NCI-H1105 treated with DMSO at 0.1 percent for 48 hours (cell line): Measurements from ENCODE around the gene COL6A1.
A peak's percentile ranks its signal among the peaks of the same experiment; 100 is the strongest.

Experiments used
- DNase-seq: peaks from one replicate; lab custom pipeline; 2025; lab: John Stamatoyannopoulos, UW

The COL6A1 gene, protein sequence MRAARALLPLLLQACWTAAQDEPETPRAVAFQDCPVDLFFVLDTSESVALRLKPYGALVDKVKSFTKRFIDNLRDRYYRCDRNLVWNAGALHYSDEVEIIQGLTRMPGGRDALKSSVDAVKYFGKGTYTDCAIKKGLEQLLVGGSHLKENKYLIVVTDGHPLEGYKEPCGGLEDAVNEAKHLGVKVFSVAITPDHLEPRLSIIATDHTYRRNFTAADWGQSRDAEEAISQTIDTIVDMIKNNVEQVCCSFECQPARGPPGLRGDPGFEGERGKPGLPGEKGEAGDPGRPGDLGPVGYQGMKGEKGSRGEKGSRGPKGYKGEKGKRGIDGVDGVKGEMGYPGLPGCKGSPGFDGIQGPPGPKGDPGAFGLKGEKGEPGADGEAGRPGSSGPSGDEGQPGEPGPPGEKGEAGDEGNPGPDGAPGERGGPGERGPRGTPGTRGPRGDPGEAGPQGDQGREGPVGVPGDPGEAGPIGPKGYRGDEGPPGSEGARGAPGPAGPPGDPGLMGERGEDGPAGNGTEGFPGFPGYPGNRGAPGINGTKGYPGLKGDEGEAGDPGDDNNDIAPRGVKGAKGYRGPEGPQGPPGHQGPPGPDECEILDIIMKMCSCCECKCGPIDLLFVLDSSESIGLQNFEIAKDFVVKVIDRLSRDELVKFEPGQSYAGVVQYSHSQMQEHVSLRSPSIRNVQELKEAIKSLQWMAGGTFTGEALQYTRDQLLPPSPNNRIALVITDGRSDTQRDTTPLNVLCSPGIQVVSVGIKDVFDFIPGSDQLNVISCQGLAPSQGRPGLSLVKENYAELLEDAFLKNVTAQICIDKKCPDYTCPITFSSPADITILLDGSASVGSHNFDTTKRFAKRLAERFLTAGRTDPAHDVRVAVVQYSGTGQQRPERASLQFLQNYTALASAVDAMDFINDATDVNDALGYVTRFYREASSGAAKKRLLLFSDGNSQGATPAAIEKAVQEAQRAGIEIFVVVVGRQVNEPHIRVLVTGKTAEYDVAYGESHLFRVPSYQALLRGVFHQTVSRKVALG

GRCh38 chr21:45981151-45982091 is at the start of gene COL6A1:
Gene COL6A1, plus strand, starts transcription at chr21:45981770. Its CDS starts 81 bp downstream, at chr21:45981851.
- DNase-seq, result peak; percentile 61

- DNase-seq, result no peak
These were observed 48.6 kb upstream of the COL6A1 start for GRCh38 chr21:45932922-45933502.

GRCh38 chr21:45934085-45934484 is 47.5 kb upstream of the COL6A1 start:
- DNase-seq, result no peak

GRCh38 chr21:45934554-45934953 is 47.0 kb upstream of the COL6A1 start:
- DNase-seq, result no peak

GRCh38 chr21:45935628-45936027 is 45.9 kb upstream of the COL6A1 start:
- DNase-seq, result no peak

- DNase-seq, result no peak
These were observed 43.7 kb upstream of the COL6A1 start for GRCh38 chr21:45937721-45938452.

DNA sequence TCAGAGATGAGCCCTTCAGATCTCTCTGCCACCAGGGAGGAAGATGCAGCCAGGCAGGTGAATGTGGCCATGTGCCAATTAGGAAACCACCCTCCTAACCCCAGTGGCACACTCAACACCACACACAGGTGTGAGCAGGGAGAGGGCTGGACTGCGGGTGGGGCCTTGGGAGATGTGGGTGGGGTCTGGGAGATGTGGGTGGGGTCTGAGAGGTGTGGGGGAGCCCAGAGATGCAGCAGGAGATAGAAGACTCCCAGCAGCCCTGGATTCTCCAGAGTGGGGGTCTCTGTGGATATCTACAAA is 43.2 kb upstream of the COL6A1 start:
- DNase-seq, result no peak

GRCh38 chr21:45938811-45939520 is 42.6 kb upstream of the COL6A1 start:
- no peak for DNase-seq

GRCh38 chr21:45939521-45940045 is 42.0 kb upstream of the COL6A1 start:
- no peak for DNase-seq

GRCh38 chr21:45940091-45940490 is 41.5 kb upstream of the COL6A1 start:
- no peak for DNase-seq

DNA sequence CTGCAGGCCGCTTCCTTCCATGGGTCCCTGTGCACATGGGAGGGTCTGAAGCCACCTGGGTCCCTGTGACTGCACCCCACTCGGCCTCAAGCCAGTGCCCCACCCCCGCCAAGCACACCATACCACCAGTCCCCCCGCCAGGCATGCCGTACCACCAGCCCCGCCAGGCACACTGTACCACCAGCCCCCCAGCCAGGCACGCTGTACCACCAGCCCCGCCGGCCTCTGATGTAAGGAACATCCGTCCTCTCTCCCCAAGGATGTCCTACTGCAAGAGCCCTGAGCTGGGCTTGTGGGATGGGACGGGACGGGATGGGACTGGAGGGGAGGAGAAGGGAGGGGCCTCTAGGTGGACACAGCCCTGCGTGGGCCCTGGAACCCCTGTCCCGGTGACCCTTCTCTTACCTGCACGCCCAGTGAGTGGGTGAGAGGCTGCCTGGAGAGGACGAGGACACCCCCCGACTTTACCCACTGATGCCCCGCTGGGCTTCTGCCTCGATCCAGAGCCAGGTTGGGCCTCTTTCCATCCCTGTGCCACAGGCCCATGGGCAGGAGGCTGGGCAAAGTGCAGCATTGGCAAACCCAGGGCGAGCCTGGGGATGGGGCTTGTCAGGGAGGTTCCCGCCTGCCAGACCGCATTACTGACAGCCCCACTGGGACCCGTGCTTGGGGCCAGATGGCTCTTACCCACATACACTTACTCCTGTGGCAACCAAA is 40.8 kb upstream of the COL6A1 start:
- no peak for DNase-seq

DNA sequence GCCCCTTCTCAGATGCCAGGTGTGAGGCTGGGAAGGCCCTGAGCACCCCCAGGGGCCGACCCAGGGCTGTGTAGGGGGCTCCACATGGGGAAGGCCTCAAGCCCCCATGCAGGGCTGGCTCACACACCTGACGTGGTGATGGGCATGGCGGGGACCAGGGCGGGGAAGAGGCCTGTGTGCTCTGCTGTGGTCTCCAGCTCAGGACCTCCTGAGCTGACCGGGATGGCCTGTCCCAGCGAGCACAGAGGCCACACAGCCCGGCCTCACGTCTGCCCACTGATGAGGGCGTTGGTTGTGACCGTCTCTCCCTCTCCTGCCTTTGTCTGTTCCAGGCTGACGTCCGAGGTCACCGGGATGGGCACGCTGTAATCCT is 40.2 kb upstream of the COL6A1 start:
- DNase-seq, result no peak

DNA sequence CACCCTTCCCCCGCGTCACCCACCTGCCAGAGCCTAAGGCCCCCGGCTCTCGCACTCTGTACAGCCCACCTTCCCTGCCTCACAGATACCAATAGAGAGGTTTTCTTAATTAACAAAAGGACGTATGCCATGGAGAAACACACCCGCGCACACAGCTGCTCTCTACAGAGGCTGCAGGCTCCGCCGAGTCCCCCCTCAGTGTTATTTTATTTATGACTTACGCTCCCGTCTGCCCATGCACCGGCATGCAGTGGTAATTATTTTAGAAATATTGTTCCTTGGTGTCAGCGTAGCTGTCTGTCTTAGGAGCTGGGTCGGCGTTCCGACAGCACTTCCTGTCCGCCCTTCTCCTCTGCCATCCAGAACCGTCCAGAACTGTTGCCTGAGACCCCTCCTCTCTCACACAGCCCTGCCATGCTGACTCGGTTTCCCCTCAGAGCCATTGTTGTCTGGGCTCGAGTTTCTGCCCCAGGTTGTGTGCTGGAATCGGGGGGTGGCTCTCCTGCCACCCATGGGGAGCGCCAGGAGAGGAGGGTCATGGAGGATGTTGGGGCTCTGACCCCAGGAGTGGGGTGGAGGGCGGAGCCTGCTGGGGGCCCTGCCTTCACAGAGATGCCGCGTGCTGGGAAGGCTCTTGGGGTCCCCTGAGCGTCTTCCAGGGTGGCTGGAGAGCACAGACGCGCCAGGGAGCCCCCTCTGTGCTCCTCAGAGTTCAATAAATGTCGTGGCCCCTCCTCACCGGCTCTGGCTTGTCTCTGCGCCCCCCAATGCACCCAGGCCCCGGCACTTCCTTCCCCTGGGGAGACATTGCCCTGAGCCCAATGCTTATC is 39.6 kb upstream of the COL6A1 start:
- DNase-seq, result no peak

GRCh38 chr21:45942755-45943629 is 38.6 kb upstream of the COL6A1 start:
- no peak for DNase-seq

DNA sequence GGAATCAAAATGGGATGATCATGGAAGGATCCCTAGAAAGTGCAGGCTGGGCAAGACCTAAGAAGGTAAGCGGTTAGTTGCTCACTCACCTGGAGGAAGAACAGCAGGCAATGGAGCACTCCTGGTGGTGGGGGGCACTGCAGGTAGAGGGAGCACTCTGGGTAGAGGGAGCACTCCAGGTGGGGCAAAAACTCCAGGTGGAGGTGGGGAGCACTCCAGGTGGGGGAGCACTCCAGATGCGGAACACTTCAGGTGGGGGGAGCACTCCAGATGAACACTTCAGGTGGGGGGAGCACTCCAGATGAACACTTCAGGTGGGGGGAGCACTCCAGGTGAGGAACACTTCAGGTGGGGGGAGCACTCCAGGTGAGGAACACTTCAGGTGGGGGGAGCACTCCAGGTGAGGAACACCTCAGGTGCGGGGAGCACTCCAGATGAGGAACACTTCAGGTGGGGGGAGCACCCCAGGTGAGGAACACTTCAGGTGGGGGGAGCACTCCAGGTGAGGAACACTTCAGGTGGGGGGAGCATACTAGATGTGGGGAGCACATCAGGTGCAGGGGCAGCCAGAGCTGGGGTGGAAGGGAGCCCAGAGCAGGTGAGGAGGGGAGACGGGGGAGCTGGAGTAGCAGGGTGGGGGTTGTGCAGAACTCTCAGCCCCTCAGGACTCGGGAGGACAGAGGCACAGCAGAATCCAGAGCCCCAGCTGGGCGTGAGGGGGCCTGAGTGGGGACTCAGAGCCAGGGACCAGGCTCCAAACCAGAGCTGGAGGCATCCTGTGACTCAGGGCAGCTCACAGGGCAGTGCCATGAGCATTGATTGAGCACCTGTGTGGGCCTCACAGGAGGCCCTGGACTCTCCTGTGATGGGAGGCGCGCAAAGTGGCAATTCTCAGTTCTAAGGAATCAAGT is 37.7 kb upstream of the COL6A1 start:
- no peak for DNase-seq

DNA sequence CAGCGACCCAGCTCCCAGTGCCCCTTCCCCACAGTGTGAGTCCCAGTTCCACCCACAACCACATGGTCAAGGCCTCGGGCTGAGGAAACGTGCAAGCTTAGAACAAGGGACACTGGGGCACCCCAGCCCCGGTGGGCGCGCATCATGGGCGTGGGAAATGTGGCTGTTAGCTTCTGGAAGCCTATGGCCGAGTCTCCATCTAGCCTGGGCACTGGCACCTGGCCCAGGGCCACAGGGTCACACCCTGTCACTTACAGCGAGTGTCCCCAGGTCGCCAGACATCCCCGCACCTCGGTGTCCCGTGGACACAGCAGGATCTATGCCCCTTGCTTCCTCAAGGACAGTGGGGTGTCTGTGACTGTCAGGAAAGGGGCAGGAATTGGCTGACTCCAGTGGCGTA is 37.0 kb upstream of the COL6A1 start:
- DNase-seq, result no peak
